ENCODE results near the gene PDIA5. TPM values are rescaled to one million over a fixed set of nuclear protein-coding genes. Genes with fewer than 3 reads are reported as not detected.

The PDIA5 gene
- total RNA-seq, 1 experiment from 2014 or later = 24.3 TPM

DNA sequence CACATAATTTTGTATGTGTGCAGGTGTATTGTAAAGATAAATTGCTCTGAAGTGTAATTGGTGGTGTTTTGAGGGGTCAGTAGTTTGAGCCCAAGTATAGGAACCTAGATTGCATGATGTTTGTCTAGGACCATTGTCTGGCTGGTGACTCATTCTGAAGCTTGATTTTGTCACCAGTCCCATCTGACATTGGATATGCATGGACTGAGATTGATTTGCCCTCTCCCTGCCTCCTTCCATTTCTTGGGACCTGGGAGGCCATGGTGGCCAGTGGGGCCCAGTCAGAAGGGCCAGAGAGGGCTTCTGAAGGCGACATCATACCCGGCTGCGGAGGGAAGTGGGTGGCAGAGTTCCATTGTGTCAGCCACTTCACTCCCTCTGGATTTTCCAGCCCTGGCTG, 62.3 kb downstream of the PDIA5 start:
- Histone ChIP-seq H3K14ac (ENCODE audit: insufficient read depth, low read length) (no peak overlapping the region), H2AFZ (ENCODE audit: low read length) (no peak overlapping the region), H3K23me2 (ENCODE audit: insufficient read length, low read depth, low read length, poor library complexity, severe bottlenecking) (no peaks in the 10 kb centered on the region), H3K79me1 (ENCODE audit: insufficient read depth, low read depth, low read length, poor library complexity, severe bottlenecking) (no peaks in the 10 kb centered on the region), H3K4ac (ENCODE audit: low read depth, low read length) (no peak overlapping the region), H4K8ac (replicated peaks; ENCODE audit: insufficient read length, low read depth, low read length) (no peak overlapping the region), H3K4me2 (ENCODE audit: insufficient read depth, insufficient read length, low read length) (no peak overlapping the region), H3K27ac (ENCODE audit: insufficient read length, low read depth, low read length) (no peak overlapping the region), H3K56ac (ENCODE audit: insufficient read length, low read depth, low read length) (no peak overlapping the region), H3K9me3 (ENCODE audit: control insufficient read depth, low read depth, low read length) (no peaks in the 10 kb centered on the region), H3K9ac (ENCODE audit: extremely low read depth, insufficient read length, low read length) (no peak overlapping the region), H3K79me2 (ENCODE audit: insufficient read depth, low read length) (no peaks in the 10 kb centered on the region), H3K23ac (ENCODE audit: insufficient read length, low read depth, low read length) (no peak overlapping the region), H2AK5ac (ENCODE audit: insufficient read length, low read length) (no peak overlapping the region), H2BK15ac (ENCODE audit: low read depth, low read length) (no peak overlapping the region), H2BK5ac (ENCODE audit: insufficient read length, low read length) (no peak overlapping the region), H4K91ac (ENCODE audit: insufficient read length, low read depth, low read length) (no peak overlapping the region), H3T11ph (ENCODE audit: low read length) (no peak overlapping the region), H4K20me1 (ENCODE audit: control insufficient read depth, insufficient read depth, insufficient read length) (no peaks in the 10 kb centered on the region), H2BK120ac (ENCODE audit: low read depth, low read length, poor library complexity, severe bottlenecking) (no peak overlapping the region), H4K5ac (ENCODE audit: insufficient read length, low read depth, low read length) (no peak overlapping the region), H3K27me3 (ENCODE audit: insufficient read depth, low read length) (no peaks in the 10 kb centered on the region), H3K18ac (ENCODE audit: insufficient read length, low read depth, low read length) (no peak overlapping the region), H2BK20ac (ENCODE audit: low read depth, low read length, poor library complexity, severe bottlenecking) (no peak overlapping the region), H3K4me1 (ENCODE audit: insufficient read depth, low read length) (no peaks in the 10 kb centered on the region), H2BK12ac (ENCODE audit: insufficient read length, low read depth, low read length) (no peak overlapping the region)
- Mint-ChIP-seq H3K36me3 (ENCODE audit: insufficient read depth in 1 of 3, low read depth in 3 of 3) (peaks cover 12 to 40% (median 14%) of the 10 kb centered on the region in 3 experiments; a peak in 6 of 7 replicates), H3K4me1 (peaks cover 3 to 12% of the 10 kb centered on the region in 2 experiments; a peak in 3 of 4 replicates), H3K4me3 (no peak overlapping the region), H3K27ac (0 out of 7 replicates have a peak overlapping the region, but pooled peaks of 1 of the 3 experiments have one; percentile 34), H3K27me3 (ENCODE audit: low read depth) (no peaks in the 10 kb centered on the region), H3K9me3 (no peaks in the 10 kb centered on the region)
- TF ChIP-seq, protein P1, sequence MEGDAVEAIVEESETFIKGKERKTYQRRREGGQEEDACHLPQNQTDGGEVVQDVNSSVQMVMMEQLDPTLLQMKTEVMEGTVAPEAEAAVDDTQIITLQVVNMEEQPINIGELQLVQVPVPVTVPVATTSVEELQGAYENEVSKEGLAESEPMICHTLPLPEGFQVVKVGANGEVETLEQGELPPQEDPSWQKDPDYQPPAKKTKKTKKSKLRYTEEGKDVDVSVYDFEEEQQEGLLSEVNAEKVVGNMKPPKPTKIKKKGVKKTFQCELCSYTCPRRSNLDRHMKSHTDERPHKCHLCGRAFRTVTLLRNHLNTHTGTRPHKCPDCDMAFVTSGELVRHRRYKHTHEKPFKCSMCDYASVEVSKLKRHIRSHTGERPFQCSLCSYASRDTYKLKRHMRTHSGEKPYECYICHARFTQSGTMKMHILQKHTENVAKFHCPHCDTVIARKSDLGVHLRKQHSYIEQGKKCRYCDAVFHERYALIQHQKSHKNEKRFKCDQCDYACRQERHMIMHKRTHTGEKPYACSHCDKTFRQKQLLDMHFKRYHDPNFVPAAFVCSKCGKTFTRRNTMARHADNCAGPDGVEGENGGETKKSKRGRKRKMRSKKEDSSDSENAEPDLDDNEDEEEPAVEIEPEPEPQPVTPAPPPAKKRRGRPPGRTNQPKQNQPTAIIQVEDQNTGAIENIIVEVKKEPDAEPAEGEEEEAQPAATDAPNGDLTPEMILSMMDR (conservative IDR thresholded peaks at IDR 0.05) = no peak
- no peak for DNase-seq
- WGBS (ENCODE audit: extremely low coverage, insufficient read length, low lambda C conversion rate) = no CpG with 5 or more reads among the region's 3 CpGs

Data from H9 (cell line).